GM12878 (cell line): ENCODE measurements around the gene M1AP.

Experiments used
- CHD2 ChIP-seq: IDR thresholded peaks from 2 replicates; pipeline ENCODE4 v1.6.1; 2011; ENCODE audit warnings: low read depth, low read length, improper control_type of control experiment, borderline replicate concordance
- HDAC6 ChIP-seq: fragments of 200-600 bp; sonication (generic); IDR thresholded peaks from one replicate; pipeline ENCODE4 v1.8.0; 2017; ENCODE audit warnings: antibody characterized with exemption; ENCODE audit not compliant: unreplicated experiment
- RAD21 ChIP-seq: IDR thresholded peaks from 2 replicates; pipeline ENCODE4 v1.6.1; 2011; ENCODE audit warnings: mild to moderate bottlenecking, low read depth, low read length, moderate library complexity; ENCODE audit not compliant: insufficient read depth
- RELA ChIP-seq: fragments of 450-650 bp; IDR thresholded peaks from 2 replicates; pipeline ENCODE4 v1.8.0; 2014; ENCODE audit warnings: borderline replicate concordance; ENCODE audit not compliant: partially characterized antibody

DNA sequence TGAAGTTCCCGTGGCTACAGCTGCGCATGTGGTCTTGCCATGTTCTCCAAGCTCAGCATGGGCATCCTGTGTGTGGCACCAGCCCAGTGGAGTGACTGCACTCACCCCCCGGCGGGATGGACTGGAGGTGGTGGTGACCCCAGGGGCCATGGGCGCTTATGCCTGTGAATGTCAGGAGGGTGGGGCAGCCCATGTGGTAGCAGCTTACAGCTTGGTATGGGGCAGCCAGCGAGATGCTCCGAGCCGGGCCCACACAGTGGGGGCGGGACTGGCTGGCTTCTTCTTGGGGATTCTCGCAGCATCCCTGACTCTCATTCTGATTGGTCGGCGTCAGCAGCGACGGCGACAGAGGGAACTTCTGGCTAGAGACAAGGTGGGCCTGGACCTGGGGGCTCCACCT, 31.5 kb upstream of the M1AP start:
- TF ChIP-seq HDAC6 (no peak), RAD21 (no peak), RELA (no peak), CHD2 (no peak)
